Endothelial cell of umbilical vein (primary cell): ENCODE results near the gene CATSPER3. TPM values are rescaled to one million over a fixed set of nuclear protein-coding genes. Genes with fewer than 3 reads are reported as not detected.

Source experiments
- BruUV-seq: library from RNA; stranded (reverse); fragments of 400-500 nt; replicated peaks from 2 replicates; lab custom pipeline; 2021; lab: Mats Ljungman, UMichigan
- CTCF ChIA-PET: fragments of 300-600, 350-600 bp; sonication (Branson Sonifier 250); formaldehyde crosslinking; loops from one replicate; lab custom pipeline; 2021; ENCODE audit warnings: antibody characterized with exemption, inconsistent platforms; lab: Charles Lee
- POLR2A ChIA-PET: fragments of 300-600, 350-600 bp; sonication (Branson Sonifier 250); formaldehyde crosslinking; loops from one replicate; lab custom pipeline; 2021; ENCODE audit warnings: antibody characterized with exemption, inconsistent platforms; lab: Charles Lee
- DNase-seq: peaks from one replicate; pipeline ENCODE4 v3.0.0-alpha.2; 2011; ENCODE audit warnings: low read depth, low spot score
- FAIRE-seq: peaks from 2 replicates; lab custom pipeline; 2011; peaks lifted over from hg19 to GRCh38; lab: Jason Lieb, UNC
- H2AFZ ChIP-seq: 2 replicates; pipeline ENCODE4 v1.6.0; 2012; ENCODE audit warnings: low read depth, low read length, control low read depth, inconsistent platforms
- H3K27ac ChIP-seq: 2 replicates; pipeline ENCODE4 v1.5.1; 2011; ENCODE audit warnings: low read depth, mild to moderate bottlenecking, control low read depth, low read length, moderate library complexity; ENCODE audit not compliant: insufficient read depth
- H3K27me3 ChIP-seq, 2 experiments: 2 replicates each; pipeline versions ENCODE4 v1.6.0 to v1.6.1; 2011; ENCODE audit warnings: low read length in 2 of 2, mixed read lengths in 1 of 2; ENCODE audit not compliant: control insufficient read depth in 2 of 2, insufficient read depth in 2 of 2
- H3K36me3 ChIP-seq, 2 experiments: 2 replicates in 1 of 2; 3 replicates in 1 of 2; pipeline ENCODE4 v1.5.1; 2011; ENCODE audit warnings: low read length in 2 of 2, mild to moderate bottlenecking in 1 of 2, moderate library complexity in 1 of 2; ENCODE audit not compliant: control insufficient read depth in 2 of 2, insufficient read depth in 2 of 2; ENCODE audit errors: extremely low read depth in 1 of 2
- H3K4me1 ChIP-seq: 3 replicates; pipeline ENCODE4 v1.5.1; 2011; ENCODE audit warnings: mild to moderate bottlenecking, low read length; ENCODE audit not compliant: control insufficient read depth, insufficient read depth; ENCODE audit errors: extremely low read depth
- H3K4me2 ChIP-seq: 2 replicates; pipeline ENCODE4 v1.6.1; 2011; ENCODE audit warnings: low read length, control low read depth, mixed read lengths; ENCODE audit not compliant: insufficient read depth
- H3K4me3 ChIP-seq, 3 experiments: fragments of 200-600 bp in 1 of 3; sonication (generic), shearing (Covaris generic) in 1 of 3; replicated peaks in 1 of 3; 2 replicates each; pipeline ENCODE4 v1.5.1; 2011 to 2016; ENCODE audit warnings: control low read depth in 3 of 3, low read length in 3 of 3, mild to moderate bottlenecking in 2 of 3, inconsistent platforms in 1 of 3, low read depth in 1 of 3, moderate library complexity in 1 of 3; ENCODE audit not compliant: insufficient read depth in 1 of 3
- H3K79me2 ChIP-seq: 2 replicates; pipeline ENCODE4 v1.6.0; 2012; ENCODE audit warnings: low read length, inconsistent platforms; ENCODE audit not compliant: control insufficient read depth, insufficient read depth
- H3K9ac ChIP-seq: replicated peaks from 2 replicates; pipeline ENCODE3; 2011; ENCODE audit warnings: low read length, control low read depth; ENCODE audit not compliant: insufficient read depth; ENCODE audit errors: extremely low read depth
- H3K9me1 ChIP-seq: replicated peaks from 3 replicates; pipeline ENCODE4 v1.6.0; 2011; ENCODE audit warnings: mild to moderate bottlenecking, low read length; ENCODE audit not compliant: control insufficient read depth, insufficient read depth; ENCODE audit errors: extremely low read depth
- H3K9me3 ChIP-seq: replicated peaks from 2 replicates; pipeline ENCODE4 v1.5.1; 2012; ENCODE audit warnings: low read length, inconsistent platforms; ENCODE audit not compliant: control insufficient read depth, insufficient read depth
- H4K20me1 ChIP-seq: replicated peaks from 2 replicates; pipeline ENCODE3; 2011; ENCODE audit warnings: mild to moderate bottlenecking, low read length; ENCODE audit not compliant: control insufficient read depth, insufficient read depth; ENCODE audit errors: extremely low read depth
- CTCF ChIP-seq, 2 donors: IDR thresholded peaks; 1 replicate in 1 of 2; 2 replicates in 1 of 2; pipeline ENCODE4 v1.5.1; 2011; ENCODE audit warnings: low read length in 2 of 2, mild to moderate bottlenecking in 2 of 2, moderate library complexity in 2 of 2, control low read depth in 1 of 2, inconsistent platforms in 1 of 2, low read depth in 1 of 2; ENCODE audit not compliant: insufficient read depth in 1 of 2; ENCODE audit errors: extremely low read depth in 1 of 2
- EZH2 ChIP-seq: IDR thresholded peaks from 2 replicates; pipeline ENCODE4 v1.6.1; 2012; ENCODE audit warnings: borderline replicate concordance, low read depth, mild to moderate bottlenecking, moderate library complexity, low read length, inconsistent platforms; ENCODE audit not compliant: severe bottlenecking
- FOS ChIP-seq: IDR thresholded peaks from 2 replicates; pipeline ENCODE4 v1.6.1; 2011; ENCODE audit warnings: mild to moderate bottlenecking, low read length, moderate library complexity, borderline replicate concordance; ENCODE audit not compliant: insufficient read depth
- GATA2 ChIP-seq: IDR thresholded peaks from 2 replicates; pipeline ENCODE4 v1.7.0; 2011; ENCODE audit warnings: low read depth, mild to moderate bottlenecking, moderate library complexity, mixed read lengths, low read length; ENCODE audit not compliant: insufficient read length, insufficient read depth
- JUN ChIP-seq: IDR thresholded peaks from 2 replicates; pipeline ENCODE4 v1.6.1; 2011; ENCODE audit warnings: borderline replicate concordance, low read depth; ENCODE audit not compliant: insufficient read length, insufficient read depth
- MYC ChIP-seq: IDR thresholded peaks from one replicate; pipeline ENCODE4 v1.6.1; 2011; ENCODE audit warnings: mild to moderate bottlenecking, low read depth, low read length
- POLR2A ChIP-seq: IDR thresholded peaks from 2 replicates; pipeline ENCODE4 v1.6.1; 2012; ENCODE audit warnings: low read depth, mild to moderate bottlenecking, control low read depth, low read length
- POLR2AphosphoS5 ChIP-seq: IDR thresholded peaks from 2 replicates; pipeline ENCODE4 v1.6.1; 2012; ENCODE audit warnings: low read depth, mild to moderate bottlenecking, control low read depth, low read length, moderate library complexity; ENCODE audit not compliant: insufficient read depth
- dilution Hi-C: fragments of 300-500 bp; cut with MboI; formaldehyde crosslinking; loops from one replicate; pipeline ENCODE4 v1.15.0; 2019; ENCODE audit warnings: low sequenced_read_pairs; ENCODE audit not compliant: extremely low pct_ligation_motif_present
- intact Hi-C: fragments of 100-400 bp; cut with micrococcal nuclease; formaldehyde crosslinking; loops from one replicate; pipeline ENCODE4 v1.10.0; 2022
- polyA plus RNA-seq, 4 experiments: library from polyadenylated mRNA; depleted of rRNA in 3 of 4; stranded (reverse) in 3 of 4; unstranded in 1 of 4; fragments of >200 nt; gene quantifications; 2 replicates each; pipeline versions ENCODE4 v1.2.1 to v1.2.3, GENCODE V29; 2011 to 2012; ENCODE audit warnings: missing spikeins in 1 of 4
- total RNA-seq: library from RNA; stranded (reverse); gene quantifications from 2 replicates; pipeline ENCODE4 v1.2.3, GENCODE V29; 2021
- TF ChIP-seq, protein P1 (sequence below): IDR thresholded peaks from 2 replicates; pipeline ENCODE4 v1.6.1; 2011; ENCODE audit not compliant: insufficient read depth, insufficient read length

The CATSPER3 gene
- total and polyA plus RNA-seq, 2 donors (not counting 3 experiments of a cell fraction or from before 2014, with no cell fraction given): 0.43 to 0.71 TPM

DNA sequence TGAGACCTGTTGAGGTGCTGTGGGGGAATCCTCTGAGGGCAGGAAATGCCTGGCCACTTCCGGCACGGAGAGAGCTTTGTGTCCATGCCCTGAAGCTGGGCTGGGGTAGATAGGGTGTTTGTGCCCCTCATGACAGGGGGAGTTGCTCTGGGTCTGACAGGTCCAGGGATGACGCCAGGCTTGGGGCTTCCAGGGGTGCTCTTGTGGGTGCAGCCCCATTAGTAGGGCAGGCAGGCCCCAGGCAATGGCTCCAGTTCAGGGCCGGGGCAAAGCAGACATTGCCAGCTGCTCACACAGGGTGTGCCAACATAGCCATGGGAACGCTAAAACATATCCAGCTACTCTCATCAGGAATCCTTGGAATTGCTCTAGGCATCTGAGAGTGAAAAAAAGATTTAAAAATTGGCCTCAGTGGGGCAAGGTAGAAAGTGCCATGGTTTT, 45.3 kb downstream of the CATSPER3 start:
- dilution Hi-C loops (no loop called here), intact Hi-C loops (no loop called here)
- no peak overlapping the region for H3K4me2 ChIP-seq
- no peak overlapping the region for H3K4me3 ChIP-seq
- no peaks in the 10 kb centered on the region for H3K4me1 ChIP-seq
- H3K9ac ChIP-seq: no peak overlapping the region
- H3K36me3 ChIP-seq: no peaks in the 10 kb centered on the region
- TF ChIP-seq CTCF (IDR thresholded peaks at IDR 0.05; ENCODE audit: extremely low read depth in 1 of 2, insufficient read depth in 1 of 2, low read depth in 1 of 2, low read length in 2 of 2): no peak
- TF ChIP-seq POLR2AphosphoS5: no peak
- no peak for TF ChIP-seq GATA2
- no peak for TF ChIP-seq EZH2
- no peak for TF ChIP-seq JUN
- TF ChIP-seq MYC: no peak
- TF ChIP-seq, protein P1, sequence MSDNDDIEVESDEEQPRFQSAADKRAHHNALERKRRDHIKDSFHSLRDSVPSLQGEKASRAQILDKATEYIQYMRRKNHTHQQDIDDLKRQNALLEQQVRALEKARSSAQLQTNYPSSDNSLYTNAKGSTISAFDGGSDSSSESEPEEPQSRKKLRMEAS: no peak
- TF ChIP-seq FOS: no peak
- TF ChIP-seq POLR2A: no peak
- FAIRE-seq (no peak), DNase-seq (no peak)
- BruUV-seq: no TSS peak
- no peaks in the 10 kb centered on the region for H3K9me1 ChIP-seq
- ChIA-PET CTCF (interaction anchor here (1.4 kb wide), 1 partner anchor 12 kb away, joined by 3 read pairs; no protein-coding TSS in a partner anchor), POLR2A (no interaction called here)
- no peaks in the 10 kb centered on the region for H3K79me2 ChIP-seq
- H3K27me3 ChIP-seq: no peaks in the 10 kb centered on the region
- no peaks in the 10 kb centered on the region for H4K20me1 ChIP-seq
- H2AFZ ChIP-seq: no peak overlapping the region
- H3K27ac ChIP-seq: no peak overlapping the region
- H3K9me3 ChIP-seq: no peaks in the 10 kb centered on the region
